ENCODE data around the gene ENDOV. TPM values are rescaled to one million over a fixed set of nuclear protein-coding genes. Genes with fewer than 3 reads are reported as not detected.

The ENDOV gene
- polyA plus RNA-seq, 2 of the 4 experiments (the other 2 are of a cell fraction): 33.2 to 42.6 TPM

DNA sequence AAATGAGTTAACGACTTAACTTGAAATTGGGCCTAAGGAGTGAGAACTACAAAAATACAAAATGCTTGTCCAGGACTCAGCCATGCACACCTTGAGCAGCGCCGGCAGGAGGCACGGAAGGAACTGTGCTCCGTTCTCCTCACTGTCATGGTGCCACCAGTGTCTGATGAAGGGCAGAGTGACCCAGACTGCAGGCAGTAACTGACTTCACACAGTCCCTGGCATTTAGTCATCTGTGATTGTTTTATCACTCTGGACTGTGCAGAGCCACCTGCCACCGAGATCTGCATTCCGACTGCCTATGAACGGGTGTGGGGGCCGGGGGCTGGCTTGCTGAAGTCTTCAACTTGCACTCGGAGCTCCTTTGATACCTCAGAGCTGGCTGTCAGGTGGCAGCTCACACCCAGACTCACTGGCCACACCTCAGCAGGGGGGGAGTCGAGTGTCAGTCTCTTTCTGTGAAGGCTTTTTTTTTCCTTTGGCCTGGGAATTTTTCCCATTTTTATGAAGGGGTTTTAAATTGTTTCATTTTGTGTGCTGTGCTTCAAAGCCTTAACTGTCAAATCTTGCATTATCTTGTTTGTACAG lies 20.2 kb upstream of the ENDOV start (continued):
- TF ChIP-seq PHF8 (IDR thresholded peaks at IDR 0.05; ENCODE audit: borderline replicate concordance, low read depth): no peak

DNA sequence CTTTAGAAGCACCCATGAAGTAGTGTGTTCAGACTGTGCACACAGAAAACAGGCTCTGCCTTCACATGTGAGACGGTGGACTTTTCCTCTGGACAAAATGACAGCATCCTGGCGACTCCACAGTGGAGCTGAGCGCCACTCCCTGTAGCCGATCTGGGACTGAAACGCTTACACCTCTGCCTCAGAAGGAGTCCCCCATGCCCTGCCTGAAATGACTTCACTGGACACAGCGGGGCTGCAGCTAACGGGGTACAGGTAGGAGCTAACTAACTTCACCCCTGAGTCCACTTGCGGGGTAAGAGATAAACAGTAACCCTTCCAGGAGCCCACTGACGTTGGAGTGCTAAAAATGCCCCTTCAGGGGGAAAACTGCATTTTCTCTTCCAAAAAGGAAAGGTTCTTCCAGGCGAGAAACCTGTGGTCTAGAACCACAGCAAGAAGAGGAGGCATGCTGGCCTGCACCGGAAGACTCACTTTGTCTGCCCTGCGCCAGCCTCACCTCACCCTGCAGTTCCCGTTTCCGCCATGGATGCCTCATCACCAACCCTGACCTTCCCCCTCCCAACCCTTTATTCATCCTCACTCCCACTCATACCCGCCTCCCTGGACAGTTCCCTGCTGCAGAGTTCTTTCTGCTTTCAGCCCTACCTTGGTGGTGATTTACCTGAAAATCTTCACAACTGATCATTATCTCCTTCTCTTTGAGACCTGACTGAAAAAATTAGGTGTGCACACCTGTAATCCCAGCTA lies 19.4 kb upstream of the ENDOV start:
- CTCF ChIA-PET: interaction anchor here (0.6 to 1.4 kb wide), 5 partner anchors 9 to 70 kb away, joined by 3 read pairs; no protein-coding TSS in a partner anchor
- no peak for FAIRE-seq
- Histone ChIP-seq H3K4me2 (no peak overlapping the region), H3K9me3 (no peaks in the 10 kb centered on the region), H3K4me3 (no peak overlapping the region), H3K4me1 (no peaks in the 10 kb centered on the region), H3K27ac (no peak overlapping the region)
- TF ChIP-seq HEYL (CRISPR knock-in tag; IDR thresholded peaks at IDR 0.05): no peak
- TF ChIP-seq, protein P1, sequence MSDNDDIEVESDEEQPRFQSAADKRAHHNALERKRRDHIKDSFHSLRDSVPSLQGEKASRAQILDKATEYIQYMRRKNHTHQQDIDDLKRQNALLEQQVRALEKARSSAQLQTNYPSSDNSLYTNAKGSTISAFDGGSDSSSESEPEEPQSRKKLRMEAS (IDR thresholded peaks at IDR 0.05): no peak
- TF ChIP-seq, protein P2, sequence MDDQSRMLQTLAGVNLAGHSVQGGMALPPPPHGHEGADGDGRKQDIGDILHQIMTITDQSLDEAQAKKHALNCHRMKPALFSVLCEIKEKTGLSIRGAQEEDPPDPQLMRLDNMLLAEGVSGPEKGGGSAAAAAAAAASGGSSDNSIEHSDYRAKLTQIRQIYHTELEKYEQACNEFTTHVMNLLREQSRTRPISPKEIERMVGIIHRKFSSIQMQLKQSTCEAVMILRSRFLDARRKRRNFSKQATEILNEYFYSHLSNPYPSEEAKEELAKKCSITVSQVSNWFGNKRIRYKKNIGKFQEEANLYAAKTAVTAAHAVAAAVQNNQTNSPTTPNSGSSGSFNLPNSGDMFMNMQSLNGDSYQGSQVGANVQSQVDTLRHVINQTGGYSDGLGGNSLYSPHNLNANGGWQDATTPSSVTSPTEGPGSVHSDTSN (IDR thresholded peaks at IDR 0.05): no peak
- TF ChIP-seq JUN (IDR thresholded peaks at IDR 0.05): no peak; a peak in 1 of 5 replicates
- TF ChIP-seq FOSB (CRISPR knock-in tag; IDR thresholded peaks at IDR 0.05): no peak
- TF ChIP-seq, protein P3, sequence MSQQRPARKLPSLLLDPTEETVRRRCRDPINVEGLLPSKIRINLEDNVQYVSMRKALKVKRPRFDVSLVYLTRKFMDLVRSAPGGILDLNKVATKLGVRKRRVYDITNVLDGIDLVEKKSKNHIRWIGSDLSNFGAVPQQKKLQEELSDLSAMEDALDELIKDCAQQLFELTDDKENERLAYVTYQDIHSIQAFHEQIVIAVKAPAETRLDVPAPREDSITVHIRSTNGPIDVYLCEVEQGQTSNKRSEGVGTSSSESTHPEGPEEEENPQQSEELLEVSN (IDR thresholded peaks at IDR 0.05; ENCODE audit: borderline replicate concordance, low read depth): no peak
- TF ChIP-seq EP300 (IDR thresholded peaks at IDR 0.05): no peak
- no peak for TF ChIP-seq RFX5 (IDR thresholded peaks at IDR 0.05)
- TF ChIP-seq POLR2A (IDR thresholded peaks at IDR 0.05; ENCODE audit: low read length): no peak
- no peak for TF ChIP-seq TFCP2L1 (CRISPR knock-in tag; IDR thresholded peaks at IDR 0.05)
- no peak for TF ChIP-seq TP53 (CRISPR knock-in tag; IDR thresholded peaks at IDR 0.05)
- TF ChIP-seq ZSCAN20 (CRISPR knock-in tag; IDR thresholded peaks at IDR 0.05): no peak
- TF ChIP-seq SREBF2 (IDR thresholded peaks at IDR 0.05): no peak
- no peak for TF ChIP-seq CHD4 (IDR thresholded peaks at IDR 0.05; ENCODE audit: borderline replicate concordance)
- TF ChIP-seq MAZ (IDR thresholded peaks at IDR 0.05; ENCODE audit: borderline replicate concordance, low read depth, low read length): no peak
- TF ChIP-seq GATA3 (IDR thresholded peaks at IDR 0.05; ENCODE audit: borderline replicate concordance): no peak
- TF ChIP-seq, protein P4, sequence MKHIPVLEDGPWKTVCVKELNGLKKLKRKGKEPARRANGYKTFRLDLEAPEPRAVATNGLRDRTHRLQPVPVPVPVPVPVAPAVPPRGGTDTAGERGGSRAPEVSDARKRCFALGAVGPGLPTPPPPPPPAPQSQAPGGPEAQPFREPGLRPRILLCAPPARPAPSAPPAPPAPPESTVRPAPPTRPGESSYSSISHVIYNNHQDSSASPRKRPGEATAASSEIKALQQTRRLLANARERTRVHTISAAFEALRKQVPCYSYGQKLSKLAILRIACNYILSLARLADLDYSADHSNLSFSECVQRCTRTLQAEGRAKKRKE (CRISPR knock-in tag; IDR thresholded peaks at IDR 0.05; ENCODE audit: low read depth): no peak
- no peak for TF ChIP-seq JUNB (IDR thresholded peaks at IDR 0.05)
- no peak for TF ChIP-seq RAD21 (conservative IDR thresholded peaks at IDR 0.05 in 1 of 2, IDR thresholded peaks at IDR 0.05 in 1 of 2)
- no peak for TF ChIP-seq NFE2L2 (conservative IDR thresholded peaks at IDR 0.05; ENCODE audit: low read length)
- no peak for DNase-seq (ENCODE audit: low read depth in 1 of 2, low spot score in 1 of 2)
- peak; percentile 58 to 63; a peak in 5 of 6 replicates for ATAC-seq
- POLR2A ChIA-PET: interaction anchor here (0.9 kb wide), 1 partner anchor 20 kb away, joined by 3 read pairs; no protein-coding TSS in a partner anchor
- 85% methylated on average over 15 of the region's 15 CpGs for WGBS (ENCODE audit: missing lambda C conversion rate)
